IPS-18c (cell line): ENCODE measurements around the gene DNAH11.
A peak's percentile ranks its signal among the peaks of the same experiment; 100 is the strongest.

ENCODE experiments used
- H3K4me3 ChIP-seq: 2 replicates; pipeline ENCODE4 v1.7.0; 2013; ENCODE audit warnings: low read depth, mild to moderate bottlenecking, low read length, moderate library complexity; ENCODE audit not compliant: insufficient read depth
- H3K9me3 ChIP-seq: one replicate; pipeline ENCODE4 v1.6.1; 2013; ENCODE audit warnings: mild to moderate bottlenecking, low read length, moderate library complexity; ENCODE audit not compliant: control insufficient read depth, insufficient read depth

The DNAH11 gene

DNA sequence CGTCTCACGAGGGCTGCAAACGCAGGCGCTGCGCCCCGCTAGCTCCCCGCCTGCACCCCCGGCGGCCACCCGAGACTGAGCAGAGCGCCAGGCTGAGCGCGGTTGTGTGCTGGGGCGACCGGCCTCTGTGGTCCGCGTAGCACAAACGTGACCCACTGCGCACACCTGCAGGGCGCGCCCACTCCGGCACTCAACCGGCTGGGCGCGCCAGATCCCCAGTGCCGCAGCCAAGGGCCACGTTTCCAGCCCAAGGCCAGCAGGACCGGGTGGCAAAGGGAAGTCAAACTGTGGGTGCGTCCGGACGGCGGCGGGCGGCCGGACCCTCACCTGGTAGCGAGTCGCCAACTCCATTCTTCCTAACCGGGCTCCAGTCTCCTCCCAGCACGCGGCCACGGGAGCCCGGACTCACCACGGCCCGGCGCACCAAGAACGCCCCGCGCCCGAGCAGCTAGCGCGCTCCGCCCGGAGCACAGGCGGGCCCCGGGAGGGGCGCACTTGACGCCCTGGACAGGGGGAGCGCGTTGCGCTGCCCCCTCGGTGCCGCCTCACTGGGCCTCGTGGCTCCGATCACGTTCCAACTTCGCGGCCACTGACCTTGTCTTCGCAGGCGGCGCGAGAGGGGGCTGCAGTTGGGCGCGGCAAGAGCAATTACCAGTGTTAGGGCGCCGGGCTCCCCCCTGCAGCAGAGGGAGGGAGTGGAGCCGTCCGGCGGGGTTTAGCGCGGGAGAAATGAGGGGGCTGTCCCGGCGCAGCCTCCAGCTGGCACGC is 402.8 kb downstream of the DNAH11 start, which contains the start of gene CDCA7L:
Gene CDCA7L, minus strand, starts transcription at position 446 of the 768 bp plus-strand sequence. Its CDS starts 95 bp downstream, at position 351.
- peak within 1 kb of the TSS; percentile 74 for H3K4me3 ChIP-seq
- H3K9me3 ChIP-seq = no peaks in the 10 kb centered on the region

DNA sequence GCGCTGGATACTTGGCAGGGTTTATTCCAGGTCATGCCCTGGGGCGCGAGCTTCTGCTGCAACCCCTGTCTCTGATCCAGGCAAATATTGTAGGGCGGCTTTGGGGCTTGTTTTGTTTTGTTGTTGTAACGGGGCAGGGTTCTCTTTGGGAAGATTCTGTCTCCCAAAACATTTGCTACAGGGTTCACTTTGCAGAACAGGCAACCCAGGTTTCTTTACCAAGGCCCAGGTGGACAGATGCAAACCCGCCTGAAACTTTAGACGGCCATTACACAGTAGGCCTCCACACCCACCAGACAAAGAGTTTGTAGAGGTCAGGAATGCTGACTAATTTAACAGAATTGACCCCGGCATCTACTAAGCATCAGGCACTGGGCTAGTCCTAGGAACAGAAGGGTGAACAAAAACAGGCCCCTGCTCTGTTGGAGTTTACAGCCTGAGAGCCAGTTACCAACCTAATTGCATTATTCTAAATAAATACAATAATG is 403.4 kb downstream of the DNAH11 start:
- no peaks in the 10 kb centered on the region for H3K9me3 ChIP-seq
- H3K4me3 ChIP-seq = peak overlapping the region; percentile 74

DNA sequence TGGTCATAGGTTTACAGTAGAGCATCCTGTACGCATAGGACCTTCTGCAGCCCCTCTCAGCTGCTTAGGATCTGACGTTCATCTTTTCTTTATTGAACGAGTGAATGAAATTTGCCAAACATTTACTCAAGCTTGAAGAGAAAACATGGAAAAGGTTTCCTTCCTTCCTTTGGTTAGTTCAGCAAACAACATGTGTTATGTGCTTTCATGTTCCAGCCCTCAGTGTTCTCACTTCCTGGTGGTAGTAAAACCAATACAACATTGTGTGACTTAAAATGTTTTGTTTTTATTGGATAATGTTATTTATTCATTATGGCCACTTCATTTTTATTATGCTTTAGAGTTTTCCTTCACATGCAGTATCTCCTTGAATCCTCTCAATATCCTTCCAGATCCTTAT is 404.2 kb downstream of the DNAH11 start:
- Histone ChIP-seq H3K9me3 (no peaks in the 10 kb centered on the region), H3K4me3 (no peak overlapping the region)

- Histone ChIP-seq H3K9me3 (no peaks in the 10 kb centered on the region), H3K4me3 (no peak overlapping the region)
These were observed 405.1 kb downstream of the DNAH11 start for GRCh38 chr7:21947946-21948345.

DNA sequence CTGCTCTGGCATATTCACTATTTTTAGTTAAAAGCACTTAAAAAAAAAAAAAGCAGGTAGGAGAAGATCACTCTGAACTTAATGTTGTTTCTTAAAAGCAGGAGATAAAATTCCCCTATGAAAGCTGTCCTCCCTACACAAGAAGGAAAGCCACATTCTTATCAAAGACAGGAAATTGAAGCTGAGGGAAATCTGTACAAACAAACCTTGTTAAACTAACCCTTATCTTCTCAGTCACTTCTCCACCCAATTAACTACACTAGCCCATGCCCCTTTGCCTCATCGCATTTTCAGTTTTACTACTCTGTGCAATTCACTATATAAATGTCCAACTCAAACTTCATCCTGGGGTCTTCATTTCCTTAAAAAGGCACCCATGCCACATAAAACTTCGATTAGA is 405.5 kb downstream of the DNAH11 start:
- no peak overlapping the region for H3K4me3 ChIP-seq
- no peaks in the 10 kb centered on the region for H3K9me3 ChIP-seq

DNA sequence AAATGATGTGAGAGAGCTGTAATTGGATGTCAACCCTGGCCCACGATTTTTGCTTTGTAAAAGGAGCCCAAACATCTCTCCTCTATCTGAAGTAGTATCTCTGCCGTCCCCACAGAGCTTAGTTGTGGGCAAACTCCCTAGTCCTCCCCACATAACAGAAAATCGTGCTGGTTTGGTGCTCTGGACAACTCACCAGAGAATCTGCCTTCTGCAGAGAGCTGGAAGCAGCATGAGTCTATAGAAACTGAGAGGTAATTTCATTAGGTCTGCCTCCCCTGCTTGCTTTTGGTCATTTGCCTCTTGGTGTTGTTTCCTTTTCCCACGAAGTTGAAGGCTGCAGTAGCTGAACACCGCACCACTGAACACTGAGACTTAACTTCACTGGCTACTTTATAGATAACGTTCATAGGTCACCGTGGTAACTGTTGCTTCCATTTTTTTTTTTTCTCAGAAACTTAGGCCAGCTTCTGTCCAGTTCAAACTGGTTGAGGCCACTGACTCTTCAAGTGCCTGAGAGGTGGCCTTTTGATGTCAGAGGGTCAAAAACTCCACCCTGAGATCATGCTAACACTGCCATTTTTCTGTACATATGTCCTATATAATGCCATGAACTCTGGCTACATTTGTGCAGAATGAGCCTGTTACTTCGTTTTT is 406.2 kb downstream of the DNAH11 start:
- Histone ChIP-seq H3K4me3 (no peak overlapping the region), H3K9me3 (no peaks in the 10 kb centered on the region)
